HT1080 (cell line): Measurements from ENCODE around the gene SLC16A1. TPM values are rescaled to one million over a fixed set of nuclear protein-coding genes. Genes with fewer than 3 reads are reported as not detected.
"Not testable (repeated sequence)": the region's sequence is repeated elsewhere in the genome, so short reads cannot be mapped to it uniquely, and the experiment has no call there.

ENCODE experiments used
- DNase-seq: peaks from one replicate; pipeline ENCODE4 v3.0.0-alpha.2; 2015; ENCODE audit warnings: low read depth
- polyA plus RNA-seq, 2 experiments: library from polyadenylated mRNA; depleted of rRNA; stranded (reverse); fragments of >200 nt; gene quantifications; 2 replicates each; pipeline ENCODE4 v1.2.3, GENCODE V29; 2015
- total RNA-seq: library from RNA; depleted of rRNA; stranded (reverse); fragments of >200 nt; shearing (Covaris generic); gene quantifications from 2 replicates; pipeline ENCODE4 v1.2.3, GENCODE V29; 2014; rRNA removed

SLC16A1 gene, protein sequence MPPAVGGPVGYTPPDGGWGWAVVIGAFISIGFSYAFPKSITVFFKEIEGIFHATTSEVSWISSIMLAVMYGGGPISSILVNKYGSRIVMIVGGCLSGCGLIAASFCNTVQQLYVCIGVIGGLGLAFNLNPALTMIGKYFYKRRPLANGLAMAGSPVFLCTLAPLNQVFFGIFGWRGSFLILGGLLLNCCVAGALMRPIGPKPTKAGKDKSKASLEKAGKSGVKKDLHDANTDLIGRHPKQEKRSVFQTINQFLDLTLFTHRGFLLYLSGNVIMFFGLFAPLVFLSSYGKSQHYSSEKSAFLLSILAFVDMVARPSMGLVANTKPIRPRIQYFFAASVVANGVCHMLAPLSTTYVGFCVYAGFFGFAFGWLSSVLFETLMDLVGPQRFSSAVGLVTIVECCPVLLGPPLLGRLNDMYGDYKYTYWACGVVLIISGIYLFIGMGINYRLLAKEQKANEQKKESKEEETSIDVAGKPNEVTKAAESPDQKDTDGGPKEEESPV
- total RNA-seq, result 113 and 130 TPM in 2 replicates
- 70.6 and 81.3 TPM in 2 replicates for polyA plus RNA-seq (2015; cell fraction: cytosol; rRNA removed)
- 201 and 219 TPM in 2 replicates for polyA plus RNA-seq (2015; cell fraction: nucleus; rRNA removed)

DNA sequence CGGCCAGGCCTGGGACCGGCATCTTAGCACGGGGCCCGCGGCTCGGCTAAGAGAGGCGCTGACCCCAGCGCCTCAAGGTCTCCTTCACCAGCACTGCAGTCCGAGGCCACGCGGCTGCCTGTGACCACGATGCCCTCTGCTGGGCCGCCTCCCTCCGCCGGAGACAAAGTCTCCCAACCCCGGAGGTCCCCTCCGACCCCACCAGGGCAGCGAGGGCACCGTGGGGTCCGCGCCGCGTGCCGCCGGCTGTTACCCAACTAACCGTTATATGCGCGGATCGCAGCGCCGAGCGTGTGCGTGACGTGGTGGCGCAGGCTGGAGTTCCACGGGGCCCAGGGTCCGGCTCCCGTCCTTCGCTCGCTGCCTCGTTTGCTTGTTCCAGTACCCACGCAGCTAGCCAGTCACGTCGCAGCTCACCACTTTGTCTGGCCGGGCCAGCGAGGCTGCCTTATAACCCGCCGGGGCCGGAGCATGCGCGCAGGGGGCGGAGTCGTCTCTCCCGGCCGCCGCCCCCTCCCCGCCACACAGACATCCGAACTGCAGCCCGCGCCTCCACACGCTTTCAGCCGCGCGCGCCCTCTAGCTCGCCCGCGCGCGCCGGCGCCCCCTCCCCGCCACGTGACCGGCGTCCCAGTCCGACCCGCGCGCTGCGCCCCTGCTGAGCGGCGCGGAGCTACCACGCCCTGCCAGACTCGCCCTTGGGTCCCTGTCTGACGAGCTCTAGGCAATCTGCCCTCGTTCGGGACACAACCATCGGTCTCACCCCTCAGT, at the start of gene SLC16A1:
Gene SLC16A1 (minus strand): TSS at position 424 of the 771 bp plus-strand sequence. CDS start 26,888 bp downstream, outside the sequence.
- DNase-seq, result peak; percentile 96

DNA sequence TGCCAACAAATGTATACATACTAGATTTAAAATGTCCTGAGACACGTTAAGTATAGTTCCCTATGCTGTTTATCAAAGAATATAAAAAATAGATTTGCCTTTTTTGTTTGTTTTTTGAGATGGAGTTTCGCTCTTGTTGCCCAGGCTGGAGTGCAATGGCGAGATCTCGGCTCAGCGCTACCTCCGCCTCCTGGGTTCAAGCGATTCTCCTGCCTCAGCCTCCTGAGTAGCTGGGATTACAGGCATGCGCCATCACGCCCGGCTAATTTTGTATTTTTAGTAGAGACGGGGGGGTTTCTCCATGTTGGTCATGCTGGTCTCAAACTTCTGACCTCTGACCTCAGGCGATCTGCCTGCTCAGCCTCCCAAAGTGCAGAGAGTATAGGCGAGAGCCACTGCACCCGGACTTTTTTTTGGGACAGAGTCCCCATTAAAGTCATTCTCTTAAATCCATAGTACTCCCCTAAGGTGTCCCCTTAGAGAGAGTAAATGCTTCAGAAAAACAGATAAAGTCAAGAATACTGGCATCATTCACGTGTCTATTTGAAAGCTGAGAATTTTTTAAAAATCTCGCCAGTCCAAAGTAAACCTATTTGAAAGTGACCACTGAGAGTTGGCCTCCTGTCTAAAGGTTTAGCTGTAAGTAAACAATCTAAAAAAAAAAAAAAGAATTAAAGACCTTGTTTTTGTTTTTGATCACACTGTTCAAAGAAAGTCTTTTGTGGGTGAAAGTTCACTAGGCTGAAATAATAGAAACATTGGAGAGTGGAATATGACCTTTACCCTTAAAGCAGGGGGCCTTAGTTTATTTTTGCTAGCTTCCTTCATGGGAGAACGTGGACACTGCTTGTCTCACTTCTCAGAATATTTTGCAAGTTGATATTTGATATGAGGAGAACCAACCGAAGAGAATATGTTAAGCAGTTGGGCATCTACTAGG, 48.0 kb upstream of the SLC16A1 start:
- no peak for DNase-seq

DNA sequence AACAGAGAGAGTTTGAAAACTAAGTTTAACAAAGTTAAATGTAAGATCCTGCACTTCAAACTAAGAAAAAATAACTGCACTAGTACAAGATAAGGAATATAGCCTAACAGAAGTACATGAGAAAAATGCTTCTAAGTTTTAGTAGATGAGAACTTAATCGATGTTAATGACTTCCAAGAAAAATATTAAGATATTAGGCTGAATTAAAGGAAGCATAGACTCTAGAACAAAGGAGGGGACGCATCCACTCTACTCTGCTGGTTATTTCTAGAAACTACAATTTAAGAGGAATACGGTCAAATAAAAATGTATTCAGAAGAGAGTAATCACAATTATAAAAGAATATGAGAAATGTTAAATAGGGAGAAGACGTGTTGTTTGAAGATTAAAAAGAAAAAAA, 46.3 kb upstream of the SLC16A1 start:
- DNase-seq, result no peak

DNA sequence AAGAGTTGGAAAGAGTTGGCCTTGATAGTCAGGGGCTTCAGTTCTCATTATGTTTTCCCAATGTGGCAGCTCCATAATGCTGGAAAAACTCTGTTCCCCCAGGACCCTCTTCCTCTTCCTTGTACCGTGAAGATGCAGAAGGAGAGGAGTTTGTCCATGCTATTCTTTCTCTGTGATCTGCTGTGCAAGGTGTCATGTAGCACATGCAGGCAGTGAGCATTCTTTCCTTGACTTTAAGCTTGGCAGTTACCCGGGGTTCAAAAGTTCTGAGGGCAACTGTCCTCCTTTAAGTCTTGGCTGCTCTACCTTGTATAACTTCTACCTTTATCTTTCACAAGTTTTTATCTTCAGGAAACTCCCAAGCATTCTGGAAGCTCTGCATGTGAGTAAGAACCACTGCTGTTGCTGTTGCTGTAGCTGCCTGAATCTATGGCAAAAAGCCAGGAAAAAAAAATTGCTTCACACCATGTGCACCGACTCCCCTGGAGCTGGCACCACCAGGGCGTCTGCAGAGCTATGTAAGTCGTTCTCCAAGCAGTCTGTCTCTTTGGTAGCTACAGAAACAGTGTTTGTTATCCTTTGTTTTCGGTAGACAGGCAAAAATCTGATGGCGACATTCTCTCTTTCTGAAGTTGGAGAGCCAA, 42.7 kb upstream of the SLC16A1 start:
- DNase-seq, result peak; percentile 51

DNA sequence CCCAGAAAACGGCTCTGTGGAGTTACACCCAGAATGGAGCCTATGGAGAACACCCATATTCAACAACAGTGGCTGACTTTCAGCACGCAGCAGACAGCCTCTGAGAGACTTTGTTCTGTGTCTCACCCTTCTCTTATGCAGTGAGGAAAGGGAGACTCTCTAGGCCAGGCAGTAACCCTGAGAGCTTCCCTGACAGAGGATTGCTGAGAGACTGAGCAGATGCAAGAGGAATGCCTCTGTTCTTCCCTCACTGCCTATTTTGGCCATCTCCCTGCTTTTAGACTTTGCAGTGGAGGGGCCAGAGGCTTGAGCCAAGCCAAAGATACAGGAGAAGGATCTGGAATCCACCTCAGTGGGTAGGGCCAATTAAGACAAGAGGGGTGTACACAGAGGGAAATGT, 41.8 kb upstream of the SLC16A1 start:
- DNase-seq, result no peak

DNA sequence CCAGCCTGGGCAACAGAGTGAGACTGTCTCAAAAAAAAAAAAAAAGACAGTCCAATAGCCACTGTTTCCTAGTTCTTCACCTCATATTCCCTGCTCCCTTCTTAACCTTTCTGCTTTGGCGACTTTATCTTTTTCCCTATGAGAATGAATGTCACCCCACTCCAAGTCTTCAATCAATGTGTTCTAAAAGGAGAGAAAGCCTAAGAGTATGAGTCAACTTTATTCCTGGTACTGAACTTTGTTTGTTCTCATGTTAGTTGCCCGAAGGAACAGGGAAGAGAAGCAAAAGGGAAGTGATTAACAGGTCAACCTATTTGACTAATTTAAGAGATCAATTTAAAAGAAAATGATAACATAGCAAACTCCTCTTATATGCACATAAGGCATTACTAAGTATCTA, 39.9 kb upstream of the SLC16A1 start:
- DNase-seq, result peak; percentile 13

DNA sequence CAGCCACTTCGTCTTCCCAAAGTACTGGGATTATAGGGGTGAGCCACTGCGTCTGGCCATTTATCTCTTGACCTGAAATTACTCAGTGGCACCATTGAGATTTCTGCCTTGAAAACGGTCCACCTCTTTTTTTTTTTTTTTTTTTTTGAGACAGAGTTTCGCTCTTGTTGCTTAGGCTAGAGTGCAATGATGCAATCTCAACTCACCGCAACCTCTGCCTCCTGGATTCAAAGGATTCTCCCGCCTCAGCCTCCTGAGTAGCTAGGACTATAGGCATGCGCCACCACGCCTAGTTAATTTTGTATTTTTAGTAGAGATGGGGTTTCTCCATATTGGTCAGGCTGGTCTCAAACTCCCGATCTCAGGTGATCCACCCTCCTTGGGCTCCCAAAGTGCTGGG, 39.0 kb upstream of the SLC16A1 start:
- not testable (repeated sequence) for DNase-seq

DNA sequence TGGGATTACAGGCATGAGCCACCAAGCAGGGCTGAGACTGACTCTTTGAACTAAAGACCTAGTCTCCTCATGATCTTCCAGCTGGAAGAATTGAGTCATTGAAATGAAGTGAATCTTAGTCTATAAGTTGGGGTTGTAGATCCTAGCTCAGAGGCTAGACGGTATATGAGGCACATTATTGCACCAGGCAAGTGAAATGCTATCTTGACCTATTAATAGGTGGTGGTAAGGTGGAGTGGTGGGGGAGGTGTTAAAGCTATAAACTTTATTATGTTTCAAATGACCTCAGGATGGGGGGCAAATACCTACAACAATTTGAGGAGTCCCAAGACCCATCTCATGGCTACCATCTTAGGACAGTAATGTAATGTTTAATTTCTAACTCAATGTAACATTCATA, 36.8 kb upstream of the SLC16A1 start:
- no peak for DNase-seq

DNA sequence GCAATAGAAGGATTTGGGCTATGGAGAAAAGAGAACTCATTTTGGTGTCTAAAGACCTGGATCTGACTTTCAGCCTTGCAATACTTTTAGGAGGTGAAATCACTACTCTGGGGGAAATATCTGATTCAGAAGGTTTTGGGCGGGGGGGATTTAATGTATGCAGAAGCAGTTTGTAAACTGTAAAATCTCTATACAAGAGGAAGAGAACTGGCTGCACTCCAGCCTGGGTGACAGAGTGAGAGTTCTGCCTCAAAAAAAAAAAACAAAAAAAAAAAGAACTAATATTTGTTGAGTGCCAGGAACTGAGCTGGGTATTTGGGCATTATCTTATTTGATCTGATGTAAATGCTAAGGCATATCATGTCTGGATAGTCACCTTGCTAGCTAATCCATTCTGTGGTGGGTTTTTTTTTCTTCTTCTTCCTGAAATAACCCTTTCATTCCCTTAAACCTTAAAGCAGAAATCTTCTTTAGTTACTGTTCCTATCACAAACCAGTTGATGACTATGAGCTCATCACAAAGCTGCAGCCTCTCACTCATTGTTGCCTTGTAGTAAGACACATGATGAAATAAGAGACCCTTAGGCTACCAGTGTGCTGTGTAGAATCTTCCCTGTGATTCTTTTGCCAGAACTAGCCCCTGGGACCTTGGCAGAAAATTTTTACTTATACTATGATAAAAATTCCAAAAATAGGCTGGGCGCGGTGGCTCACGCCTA, 35.6 kb upstream of the SLC16A1 start:
- DNase-seq, result no peak

DNA sequence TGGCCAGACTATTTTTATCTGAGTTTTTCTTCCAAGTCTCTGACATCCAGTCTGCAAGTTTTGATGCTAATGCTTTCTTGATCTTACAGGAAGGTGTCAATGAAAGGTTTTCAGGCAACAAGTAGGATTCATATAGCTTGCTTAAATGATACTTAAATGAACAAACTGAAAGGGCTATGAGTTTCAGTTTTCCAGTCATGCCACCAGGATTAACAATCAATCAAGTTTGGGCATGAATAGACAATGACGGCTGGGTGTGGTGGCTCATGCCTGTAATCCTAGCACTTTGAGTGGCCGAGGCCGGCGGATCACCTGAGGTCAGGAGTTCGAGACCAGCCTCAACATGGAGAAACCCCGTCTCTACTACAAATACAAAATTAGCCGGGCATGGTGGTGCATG, 34.3 kb upstream of the SLC16A1 start:
- DNase-seq, result no peak

DNA sequence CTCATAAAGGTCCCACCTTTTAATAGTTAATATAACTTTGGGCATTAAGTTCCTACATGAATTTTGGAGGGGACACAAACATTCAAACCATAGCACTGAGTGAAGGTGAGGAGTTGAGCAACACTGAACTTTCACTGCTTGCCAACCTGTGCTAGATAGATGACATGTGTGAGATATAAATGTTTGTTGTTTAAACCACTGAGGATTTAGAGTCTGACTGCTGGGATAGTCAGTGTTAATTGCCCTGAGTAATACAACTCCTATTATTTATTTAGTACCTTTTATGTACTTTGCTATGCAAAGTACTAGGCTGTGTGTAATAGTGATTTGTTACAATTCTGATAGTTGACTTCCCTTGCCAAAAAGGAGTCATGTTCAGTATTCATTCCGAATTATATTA, 32.4 kb upstream of the SLC16A1 start:
- no peak for DNase-seq

DNA sequence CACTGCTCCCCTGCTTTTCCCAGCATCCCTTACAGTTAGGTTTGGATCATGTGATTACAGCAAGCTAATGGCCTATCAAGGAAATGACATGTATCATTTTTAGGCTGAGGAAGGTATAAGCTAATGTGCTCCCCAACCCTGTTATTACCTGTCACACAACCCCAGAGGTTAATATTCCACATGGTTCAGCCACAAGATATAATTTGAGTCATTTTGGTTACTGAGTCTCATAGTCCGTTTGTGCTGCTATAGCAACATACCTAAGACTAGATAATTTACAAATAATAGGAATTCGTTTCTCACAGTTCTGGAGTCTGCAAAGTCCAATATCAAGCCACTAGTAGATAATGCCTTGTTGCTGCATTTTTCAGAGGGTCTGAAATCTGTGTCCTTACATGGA, 29.1 kb upstream of the SLC16A1 start:
- no peak for DNase-seq

DNA sequence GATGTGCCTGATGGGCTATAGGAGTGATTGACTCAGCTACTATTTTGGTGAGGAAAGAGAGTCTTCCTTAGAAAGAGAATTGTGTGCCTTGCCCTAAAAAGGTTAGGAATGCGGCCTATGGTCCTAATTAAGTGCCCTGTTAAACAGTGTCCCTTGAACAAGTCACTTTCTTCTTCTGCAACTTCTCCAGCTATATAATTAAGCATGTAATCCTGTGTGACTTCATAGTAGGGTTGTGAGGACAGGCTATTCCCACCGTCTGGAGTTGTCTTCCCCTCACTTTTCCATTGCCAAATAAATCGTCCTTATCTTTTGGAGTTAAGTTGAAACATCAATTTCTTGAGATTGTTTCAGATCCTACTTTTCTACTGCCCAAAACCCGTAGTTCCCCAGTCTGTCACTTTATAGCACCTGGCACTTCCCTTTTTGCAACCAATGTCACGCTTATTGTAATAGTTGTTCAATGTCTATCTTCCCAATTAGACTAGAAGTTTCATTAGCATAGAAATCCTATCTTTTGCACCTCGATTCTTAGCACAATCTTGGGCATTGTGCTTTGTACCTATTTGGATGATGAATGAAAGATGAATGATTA, 27.6 kb upstream of the SLC16A1 start:
- DNase-seq, result no peak

DNA sequence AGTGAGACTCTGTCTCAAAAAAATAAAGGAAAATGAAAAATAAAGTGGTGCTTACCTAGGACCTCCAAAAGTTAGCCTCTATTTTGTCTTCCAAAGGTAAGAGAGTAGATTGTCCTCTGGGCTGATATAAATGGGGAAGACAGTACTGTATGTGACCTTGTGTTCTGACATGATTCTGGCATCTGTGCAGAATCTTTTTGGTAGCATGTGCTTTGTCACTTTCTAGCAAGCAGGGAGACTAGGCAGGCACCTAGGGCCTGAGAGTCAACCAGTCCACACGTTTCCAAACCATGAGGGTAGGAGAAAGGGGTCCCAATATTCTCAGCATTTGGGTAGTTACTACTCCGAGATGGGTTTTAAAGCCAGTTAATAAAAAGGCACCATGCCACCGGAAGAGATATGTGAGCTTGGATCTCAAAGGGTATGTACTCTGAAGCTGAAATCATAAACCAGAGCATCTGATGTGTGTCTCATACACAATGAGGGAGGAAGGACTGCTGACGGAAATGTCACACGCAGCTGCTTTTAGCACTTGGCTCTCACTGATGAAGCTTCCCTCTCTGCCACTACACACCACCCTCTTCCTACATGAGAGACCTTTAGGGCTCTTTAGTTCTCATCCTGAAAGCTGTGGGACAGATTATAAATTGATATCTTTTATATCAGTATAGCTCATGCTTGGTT, 27.0 kb upstream of the SLC16A1 start:
- DNase-seq, result no peak

DNA sequence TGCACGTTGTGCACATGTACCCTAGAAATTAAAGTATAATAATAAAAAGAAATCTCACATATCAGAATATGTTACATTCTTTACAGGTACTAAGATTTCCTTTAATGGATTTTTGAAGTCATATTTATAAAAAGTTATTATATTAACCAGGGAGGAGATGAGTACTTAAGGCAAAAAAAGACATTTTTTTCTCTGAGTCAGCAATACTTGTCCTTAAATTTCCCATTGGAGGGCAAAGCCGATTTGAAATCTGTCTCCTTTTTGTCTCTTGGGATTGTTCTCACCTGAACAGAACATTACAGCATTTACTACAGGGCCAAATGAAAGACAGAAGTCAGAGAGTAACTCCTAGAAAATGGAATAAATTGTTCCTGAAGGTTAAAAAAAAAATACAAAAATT, 26.3 kb upstream of the SLC16A1 start:
- no peak for DNase-seq

DNA sequence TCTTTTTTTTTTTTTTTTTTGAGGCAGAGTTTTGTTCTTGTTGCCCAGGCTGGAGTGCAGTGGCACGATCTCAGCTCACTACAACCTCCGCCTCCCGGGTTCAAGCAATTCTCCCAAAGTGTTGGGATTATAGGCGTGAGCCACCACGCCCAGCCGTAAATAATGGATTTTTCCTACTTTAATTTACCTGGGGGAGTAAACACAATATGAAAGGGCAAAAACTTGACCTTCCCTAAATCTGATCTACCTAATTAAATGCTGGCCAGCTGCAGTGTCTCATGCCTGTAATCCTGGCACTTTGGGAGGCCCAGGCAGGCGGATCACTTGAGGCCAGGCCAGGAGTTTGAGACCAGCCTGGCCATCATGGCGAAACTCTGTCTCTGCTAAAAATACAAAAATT, 25.8 kb upstream of the SLC16A1 start:
- DNase-seq, result not testable (repeated sequence)

DNA sequence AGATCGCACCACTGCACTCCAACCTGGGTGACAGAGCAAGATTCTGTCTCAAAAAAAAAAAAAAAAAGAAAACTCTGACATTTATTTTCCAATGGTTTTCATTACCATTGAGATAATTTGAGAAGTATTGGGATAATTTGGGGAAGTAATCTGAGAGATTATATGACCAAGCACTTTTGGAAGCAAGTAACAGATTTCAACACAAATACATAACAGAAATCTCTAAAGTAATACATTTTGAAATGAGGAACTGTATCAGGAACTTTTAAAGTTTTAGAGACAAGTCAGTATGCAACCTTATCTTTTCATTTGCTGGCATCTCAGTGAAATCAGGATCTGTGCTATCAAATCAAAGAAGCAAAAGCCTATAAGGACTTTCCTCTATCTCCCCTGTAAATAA, 25.4 kb upstream of the SLC16A1 start:
- no peak for DNase-seq

DNA sequence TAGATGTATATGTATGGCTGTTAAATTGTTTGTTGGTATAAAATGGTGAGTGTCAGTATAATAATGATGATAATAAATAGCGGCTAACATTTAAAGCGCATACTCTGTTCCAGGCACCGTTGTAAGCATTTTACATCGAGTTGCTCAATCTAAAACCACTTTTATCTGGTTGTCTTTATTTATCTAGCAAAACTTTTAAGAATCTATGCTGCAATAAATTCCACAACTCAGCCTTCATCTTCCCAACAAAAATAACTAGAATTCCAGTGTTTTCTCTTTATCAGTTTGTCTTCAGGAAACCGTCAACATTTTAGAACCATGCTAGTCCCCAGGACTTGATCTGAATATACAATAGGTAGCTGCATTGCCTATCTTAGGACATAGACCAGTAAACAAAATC, 19.3 kb upstream of the SLC16A1 start:
- no peak for DNase-seq

DNA sequence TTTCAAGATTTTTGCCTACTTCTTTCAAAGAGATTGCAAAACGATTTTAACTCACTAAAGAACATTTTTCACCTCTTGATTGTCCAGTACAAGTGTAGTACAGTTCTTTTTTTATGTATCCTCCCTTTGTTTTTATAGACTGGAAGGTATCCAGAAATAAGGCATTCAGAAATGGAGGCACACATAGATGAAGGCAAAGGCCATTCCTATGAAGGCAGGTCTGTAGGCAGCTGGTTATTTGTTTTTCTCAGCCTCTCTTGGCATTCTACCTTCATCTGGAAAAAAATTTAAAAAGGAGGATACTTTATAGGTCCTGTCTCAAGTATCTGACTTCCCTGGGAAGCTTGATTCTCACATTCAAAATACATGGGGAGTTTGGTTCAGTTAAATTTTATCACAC, 18.6 kb upstream of the SLC16A1 start:
- DNase-seq, result no peak
